Heart right ventricle (tissue), 16 donors: ENCODE results near the gene USHBP1. TPM values are rescaled to one million over a fixed set of nuclear protein-coding genes. Genes with fewer than 3 reads are reported as not detected.

Experiments
- ATAC-seq, 8 donors: fragments of 200-7000 bp; cut with Tn5 transposase; one replicate each; pipeline ENCODE4 v1.9.1; 2020; ENCODE audit warnings: mild to moderate bottlenecking in 8 of 8, moderate library complexity in 8 of 8, moderate number of reproducible peaks in 1 of 8
- DNase-seq, 2 donors: peaks; one replicate each; pipeline ENCODE4 v3.0.0-alpha.2; 2020
- H3K27ac ChIP-seq, 10 donors: fragments of 200-600 bp; sonication (generic) in 2 of 10; one replicate each; pipeline versions ENCODE4 v1.5.0 to v1.8.0; 2020 to 2022; ENCODE audit warnings: mild to moderate bottlenecking in 3 of 10
- H3K27me3 ChIP-seq, 7 donors: fragments of 200-600 bp; one replicate each; pipeline ENCODE4 v1.8.0; 2021 to 2022; ENCODE audit warnings: mild to moderate bottlenecking in 2 of 7
- H3K36me3 ChIP-seq, 9 donors: fragments of 200-600 bp; sonication (generic) in 1 of 9; one replicate each; pipeline versions ENCODE4 v1.5.0 to v1.8.0; 2020 to 2022; ENCODE audit warnings: mild to moderate bottlenecking in 2 of 9
- H3K4me1 ChIP-seq, 9 donors: fragments of 200-600 bp; sonication (generic) in 1 of 9; one replicate each; pipeline versions ENCODE4 v1.5.0 to v1.8.0; 2020 to 2022; ENCODE audit warnings: mild to moderate bottlenecking in 4 of 9
- H3K4me3 ChIP-seq, 10 donors: fragments of 200-600 bp; sonication (generic) in 2 of 10; one replicate each; pipeline versions ENCODE4 v1.5.0 to v1.8.0; 2020 to 2022; ENCODE audit warnings: mild to moderate bottlenecking in 7 of 10, moderate library complexity in 2 of 10
- H3K9me3 ChIP-seq, 11 donors: fragments of 200-600 bp in 10 of 11; sonication (generic) in 2 of 11; one replicate each; pipeline versions ENCODE4 v1.5.0 to v1.8.0; 2013 to 2022; ENCODE audit warnings: mild to moderate bottlenecking in 2 of 11, control low read depth in 1 of 11, moderate library complexity in 1 of 11
- CTCF ChIP-seq, 9 donors: fragments of 200-600 bp; sonication (generic) in 2 of 9; IDR thresholded peaks; one replicate each; pipeline versions ENCODE4 v1.5.0 to v1.8.0; 2021 to 2022; ENCODE audit warnings: antibody characterized with exemption in 9 of 9, mild to moderate bottlenecking in 5 of 9, moderate library complexity in 1 of 9
- WGBS, 2 donors: extraction: QIAGEN DNeasy Blood & Tissue Kit; methylation state at CpG; one replicate each; pipeline ENCODE4 v1.1.7; 2013; ENCODE audit warnings: inconsistent platforms in 1 of 2; 5-methylcytosine and 5-hydroxymethylcytosine counted together
- intact Hi-C, 10 donors: fragments of 100-400 bp; cut with DNase I; formaldehyde crosslinking; loops; one replicate each; pipeline versions ENCODE4 v1.11.1 to v1.14.2; 2022
- polyA plus RNA-seq, 2 donors: library from polyadenylated mRNA; stranded (reverse); fragments of 200-250 nt; gene quantifications; one replicate each; pipeline ENCODE4 v1.2.3, GENCODE V29; 2013
- total RNA-seq, 10 donors: library from RNA; stranded (reverse); fragmentation: NEBNext Ultra II Directional in 3 of 10; extraction: Animal tissue kit (Norgen Biotek cat#: 25700) in 3 of 10; gene quantifications; one replicate each; pipeline versions ENCODE4 v1.2.1 to v1.2.4, GENCODE V29; 2021 to 2023
- donor health status: Arrhythmogenic right ventricular cardiomyopathy.
- donor health status: ischemic (EF 13 %, LVEDD 7.1; RV severe dilation, severe dysfunction).
- donor health status: healthy with polysubstance abuse.
- donor health status: DM: no; HTN: yes; CAD: no.
- donor health status: DM: no; HTN: no; CAD: no.
- donor health status: ischemic (EF 25% LVEDD 6.9; RV normal size, moderate dysfunction).
- donor health status: ischemic (EF 25% LVEDD 5.7; RV mildly dilated, moderate dysfunction).
- donor health status: healthy.
- donor health status: DM: yes; HTN: yes; CAD: no.
- donor health status: Ischemic cardiomyopathy.
- donor health status: ischemic (EF 35%, LVEDD 5.7; RV mildly dilated, moderate dysfunction).
- donor health status: nonischemic (EF 11% LVEDD 7.7; RV severe dilation, severe dysfunction).
- donor health status: DM: yes; HTN: yes; CAD: no.
- donor health status: PGD.
- donor health status: ischemic (EF 29% LVEDD 5.4; RV normal size, mild dysfunction).
- donor health status: nonischemic (EF 23%, LVEDD 6.1; RV moderate dilation, normal function).

USHBP1 gene
- total and polyA plus RNA-seq, 12 donors: 3.4 to 30.9 (median 7.1) TPM

- Histone ChIP-seq H3K9me3 (no peaks in the 10 kb centered on the region), H3K36me3 (peaks cover 0 to 40% (median 17%) of the 10 kb centered on the region in 9 donors), H3K27me3 (no peaks in the 10 kb centered on the region), H3K4me1 (peaks cover 5 to 50% (median 31%) of the 10 kb centered on the region in 9 donors), H3K27ac (no peak overlapping the region), H3K4me3 (no peak overlapping the region)
- no peak for ATAC-seq
- no peak for TF ChIP-seq CTCF (IDR thresholded peaks at IDR 0.05)
- 72% methylated on average over 11 of the region's 11 CpGs for WGBS, 2 donors
- DNase-seq: no peak
- intact Hi-C loops: no loop called here
These were observed 47.1 kb upstream of the USHBP1 start for GRCh38 chr19:17311455-17312188.

- DNase-seq: no peak
These were observed 45.5 kb upstream of the USHBP1 start for GRCh38 chr19:17309965-17310461.

GRCh38 chr19:17309198-17309964 lies 44.8 kb upstream of the USHBP1 start, which contains the start of gene DDA1:
TSS of gene DDA1 (plus strand) at chr19:17309563. CDS start at chr19:17309655, 92 bp downstream.
- peak within 1 kb of the TSS in 9 of 10 donors; percentile 71 to 89 (median 80) for H3K27ac ChIP-seq

More at GRCh38 chr19:17309965-17310461, 45.5 kb upstream of the USHBP1 start:
- no peaks in the 10 kb centered on the region for H3K9me3 ChIP-seq
- H3K27ac ChIP-seq: peak overlapping the region in 9 of 10 donors; percentile 71 to 89 (median 80)
- whole genome bisulfite sequencing, 2 donors: 7 to 8% methylated on average over 23 of the region's 23 CpGs
- H3K36me3 ChIP-seq: peaks cover 0 to 25% (median 9%) of the 10 kb centered on the region in 9 donors
- H3K27me3 ChIP-seq: no peaks in the 10 kb centered on the region
- peak overlapping the region; percentile 82 to 97 (median 89) for H3K4me3 ChIP-seq
- no peak for ATAC-seq
- intact Hi-C loops: loop anchor here in 1 of 10 donors (5.0 kb wide), 1 partner anchor 157 kb away; no protein-coding TSS in a partner anchor
- peaks cover 8 to 58% (median 44%) of the 10 kb centered on the region in 9 donors for H3K4me1 ChIP-seq
- TF ChIP-seq CTCF (IDR thresholded peaks at IDR 0.05): no peak

More at GRCh38 chr19:17309198-17309964, 44.8 kb upstream of the USHBP1 start, which contains the start of gene DDA1:
- H3K9me3 ChIP-seq: no peaks in the 10 kb centered on the region
- peak within 1 kb of the TSS; percentile 82 to 97 (median 89) for H3K4me3 ChIP-seq
- no peak for TF ChIP-seq CTCF (IDR thresholded peaks at IDR 0.05)
- peaks cover 8 to 65% (median 51%) of the 10 kb centered on the region in 9 donors for H3K4me1 ChIP-seq
- ATAC-seq: peak; percentile 85 to 93 (median 92)
- WGBS, 2 donors: 0% methylated on average over 46 of the region's 46 CpGs
- peak; percentile 97 to 100 for DNase-seq
- H3K27me3 ChIP-seq: no peaks in the 10 kb centered on the region
- H3K36me3 ChIP-seq: peaks cover 0 to 20% (median 5%) of the 10 kb centered on the region in 9 donors
- intact Hi-C loops: loop anchor here in 1 of 10 donors (5.0 kb wide), 1 partner anchor 158 kb away; no protein-coding TSS in a partner anchor
